Activated CD4-positive, alpha-beta T cell treated with anti-CD3 and anti-CD28 coated beads for 48 hours (primary cell): Measurements from ENCODE around the gene LHFPL2.

Experiments used
- DNase-seq: peaks from one replicate; pipeline ENCODE4 v3.0.0-alpha.2; 2020

The LHFPL2 gene

GRCh38 chr5:78666041-78666444, 17.5 kb upstream of the LHFPL2 start:
- no peak for DNase-seq

- DNase-seq, result no peak
Observed at GRCh38 chr5:78665534-78665933, 17.0 kb upstream of the LHFPL2 start.

- DNase-seq, result no peak
Observed at GRCh38 chr5:78662323-78662722, 13.8 kb upstream of the LHFPL2 start.

- DNase-seq, result no peak
Observed at GRCh38 chr5:78661691-78662090, 13.1 kb upstream of the LHFPL2 start.

GRCh38 chr5:78661044-78661443, 12.5 kb upstream of the LHFPL2 start:
- no peak for DNase-seq

GRCh38 chr5:78660401-78660800, 11.8 kb upstream of the LHFPL2 start:
- no peak for DNase-seq

- DNase-seq, result no peak
Observed at GRCh38 chr5:78659714-78660113, 11.1 kb upstream of the LHFPL2 start.

- DNase-seq, result no peak
Observed at GRCh38 chr5:78659114-78659513, 10.5 kb upstream of the LHFPL2 start.

GRCh38 chr5:78657201-78657600, 8.6 kb upstream of the LHFPL2 start:
- DNase-seq, result no peak

- no peak for DNase-seq
Observed at GRCh38 chr5:78655746-78656290, 7.2 kb upstream of the LHFPL2 start.

- DNase-seq, result no peak
Observed at GRCh38 chr5:78654386-78654785, 5.8 kb upstream of the LHFPL2 start.

- DNase-seq, result no peak
Observed at GRCh38 chr5:78653681-78654366, 5.3 kb upstream of the LHFPL2 start.

GRCh38 chr5:78653031-78653430, 4.5 kb upstream of the LHFPL2 start:
- no peak for DNase-seq

- DNase-seq, result no peak
Observed at GRCh38 chr5:78651468-78651867, 2.9 kb upstream of the LHFPL2 start.

- no peak for DNase-seq
Observed at GRCh38 chr5:78650531-78650930, 2.0 kb upstream of the LHFPL2 start.

GRCh38 chr5:78649861-78650496, 1.4 kb upstream of the LHFPL2 start:
- DNase-seq, result no peak

- DNase-seq, result no peak
Observed at GRCh38 chr5:78649211-78649695, 681 bp upstream of the LHFPL2 start.

- DNase-seq, result no peak
Observed at GRCh38 chr5:78647838-78648358, 674 bp downstream of the LHFPL2 start.

- peak; percentile 17 for DNase-seq
Observed at GRCh38 chr5:78647351-78647818, 1.2 kb downstream of the LHFPL2 start.

- DNase-seq, result no peak
Observed at GRCh38 chr5:78644741-78645300, 3.8 kb downstream of the LHFPL2 start.

- DNase-seq, result no peak
Observed at GRCh38 chr5:78644129-78644528, 4.4 kb downstream of the LHFPL2 start.

- DNase-seq, result no peak
Observed at GRCh38 chr5:78642701-78643100, 5.9 kb downstream of the LHFPL2 start.

GRCh38 chr5:78640662-78641474, 7.7 kb downstream of the LHFPL2 start:
- DNase-seq, result no peak
